Measurements from ENCODE around the gene CABYR.

Gene CABYR

DNA sequence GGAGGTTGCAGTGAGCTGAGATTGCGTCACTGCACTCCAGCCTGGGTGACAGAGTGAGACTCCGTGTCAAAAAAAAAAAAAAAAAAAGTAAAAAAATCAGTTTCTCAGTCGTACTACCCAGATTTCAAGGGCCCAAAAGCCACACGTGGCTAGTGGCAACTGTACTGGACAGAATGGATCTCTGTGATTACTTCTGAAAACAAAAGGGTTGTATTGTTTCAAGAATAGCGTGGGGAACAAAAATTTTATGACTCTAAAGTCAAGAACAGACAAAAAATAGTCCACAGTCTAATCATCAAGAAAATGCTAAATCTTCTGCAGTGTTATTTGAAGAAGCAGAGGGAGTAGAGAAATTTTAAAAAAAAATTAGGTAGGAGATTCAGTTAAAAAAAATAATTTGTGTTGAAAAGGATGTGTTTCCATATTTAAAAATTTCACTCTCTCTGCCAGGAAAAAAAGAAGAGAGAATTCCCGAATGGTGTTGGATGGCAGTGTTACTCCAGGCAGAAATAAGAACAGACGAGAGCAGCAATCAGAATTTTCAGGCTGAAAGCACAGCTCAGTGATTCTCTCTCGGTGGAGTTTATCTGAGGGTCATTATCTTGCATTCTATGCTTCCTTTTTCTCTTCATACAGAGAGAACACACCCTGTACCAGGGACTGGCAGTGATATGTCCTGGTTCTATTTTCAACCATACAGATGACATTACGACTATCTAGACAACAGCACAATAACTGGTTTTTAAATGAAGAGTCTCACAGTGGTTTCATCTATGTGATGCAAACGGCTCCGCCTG is 61.8 kb downstream of the CABYR start:
- TF ChIP-seq CTCF (conservative IDR thresholded peaks at IDR 0.05), result no peak
- no peak for TF ChIP-seq ZFX (IDR thresholded peaks at IDR 0.05)

GRCh38 chr18:24201699-24202687 is 63.1 kb downstream of the CABYR start:
- no peak for TF ChIP-seq CTCF (conservative IDR thresholded peaks at IDR 0.05)
- H3K27ac ChIP-seq, result no peak overlapping the region

More for the DNA sequence above, 61.8 kb downstream of the CABYR start:
- H3K27ac ChIP-seq, result no peak overlapping the region

DNA sequence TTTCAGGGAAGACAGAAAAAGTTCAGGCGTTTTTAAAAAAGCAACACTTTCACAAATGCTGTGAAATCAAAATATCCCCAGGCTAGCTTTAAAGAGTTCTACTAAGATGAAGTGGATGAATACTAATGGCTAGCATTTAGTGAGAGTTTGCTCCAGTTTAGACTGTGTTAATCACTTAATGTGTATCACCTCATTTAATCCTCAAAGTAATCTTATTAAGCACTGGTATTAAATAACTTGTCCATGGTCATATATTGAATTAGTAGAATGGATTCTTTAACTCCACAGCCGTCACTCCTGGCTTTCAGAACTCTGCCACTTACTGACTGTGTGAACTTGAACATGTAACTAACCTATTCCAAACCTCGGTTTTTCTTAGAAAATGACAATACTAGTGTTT is 66.0 kb downstream of the CABYR start:
- TF ChIP-seq ZFX (IDR thresholded peaks at IDR 0.05) (no peak), CTCF (conservative IDR thresholded peaks at IDR 0.05) (no peak)
- H3K27ac ChIP-seq, result no peak overlapping the region

DNA sequence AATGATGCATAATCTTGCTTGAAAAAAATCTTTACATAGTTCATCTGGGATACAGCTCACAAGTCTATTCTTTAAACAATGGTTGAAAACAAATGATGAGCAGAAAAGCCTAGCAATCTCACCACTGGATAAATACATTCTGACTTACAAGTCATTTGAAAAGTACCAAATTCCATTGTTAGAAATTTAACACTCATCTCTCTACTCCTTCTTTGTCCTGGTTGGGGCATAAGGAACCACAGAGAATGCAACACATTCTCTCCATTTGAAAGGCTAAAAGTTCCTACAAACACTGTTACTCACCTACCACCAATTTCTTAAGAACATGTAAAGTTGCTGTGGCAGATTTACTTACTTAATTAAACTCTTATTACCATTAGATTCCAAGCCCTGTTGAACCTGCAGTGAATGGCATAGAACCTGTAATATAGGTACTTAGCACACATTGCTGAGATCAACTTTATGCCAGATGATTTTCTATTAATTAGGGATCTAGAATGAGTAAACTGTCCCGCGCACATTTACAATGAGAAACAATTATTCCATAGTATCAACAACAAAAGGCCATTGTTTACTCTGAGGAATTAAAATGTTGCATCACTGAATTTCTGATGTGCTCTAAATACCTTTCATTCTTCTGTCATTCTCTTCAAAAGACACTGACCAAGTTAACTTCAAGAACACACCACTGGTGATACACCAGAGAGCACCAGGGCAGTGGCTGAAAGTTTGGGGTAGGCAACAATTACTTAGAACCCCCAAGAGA is 69.6 kb downstream of the CABYR start:
- TF ChIP-seq CTCF (conservative IDR thresholded peaks at IDR 0.05) (no peak), ZFX (IDR thresholded peaks at IDR 0.05) (no peak)
- H3K27ac ChIP-seq, result no peak overlapping the region

DNA sequence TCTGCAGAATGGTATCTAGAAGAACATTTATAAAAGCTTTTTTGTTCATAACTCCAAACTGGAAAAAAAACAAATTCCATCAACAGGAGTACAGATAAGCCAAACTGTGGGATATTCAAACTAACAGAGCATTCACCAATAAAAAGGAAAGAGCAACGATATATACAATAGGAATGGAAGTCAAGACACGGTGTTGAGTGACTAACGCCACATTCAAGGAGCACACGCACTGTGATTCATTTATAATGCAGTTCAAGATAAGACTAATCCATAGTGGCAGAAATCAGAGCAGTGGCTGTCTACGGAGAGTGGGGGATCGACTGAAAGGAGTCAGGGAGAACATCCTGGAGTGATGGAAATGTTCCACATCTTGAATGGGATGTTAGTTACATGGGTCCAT is 70.7 kb downstream of the CABYR start:
- TF ChIP-seq CTCF (conservative IDR thresholded peaks at IDR 0.05), result no peak
- TF ChIP-seq ZFX (IDR thresholded peaks at IDR 0.05), result no peak
- no peak overlapping the region for H3K27ac ChIP-seq
